Measurements from ENCODE around the gene TOPAZ1.

DNA sequence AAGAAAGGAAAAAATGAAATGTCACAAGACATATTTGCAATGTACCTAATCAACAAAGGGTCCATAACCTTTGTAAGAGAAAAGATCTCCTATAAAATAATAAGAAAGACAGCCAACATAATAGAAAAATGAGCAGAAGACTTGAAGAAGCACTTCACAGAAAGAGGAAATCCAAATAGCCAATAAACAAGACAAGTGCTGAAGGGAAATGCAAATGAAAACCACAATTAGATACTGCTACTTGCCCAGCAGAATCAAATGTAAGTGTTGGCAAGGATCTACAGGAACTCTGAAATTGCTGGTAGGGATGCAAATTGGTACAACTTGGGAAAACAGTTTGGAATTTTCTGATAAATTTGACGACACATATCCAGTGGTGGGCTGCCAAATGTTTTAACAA, 15.1 kb upstream of the TOPAZ1 start:
- TF ChIP-seq CTCF (IDR thresholded peaks at IDR 0.05) (no peak), SMC3 (IDR thresholded peaks at IDR 0.05) (no peak), REST (IDR thresholded peaks at IDR 0.05) (no peak), POLR2A (IDR thresholded peaks at IDR 0.05; ENCODE audit: low read length) (no peak), POLR2AphosphoS2 (conservative IDR thresholded peaks at IDR 0.05; ENCODE audit: low read length) (no peak), EHMT2 (IDR thresholded peaks at IDR 0.05; ENCODE audit: low read depth) (no peak)
- TF ChIP-seq, protein P1, sequence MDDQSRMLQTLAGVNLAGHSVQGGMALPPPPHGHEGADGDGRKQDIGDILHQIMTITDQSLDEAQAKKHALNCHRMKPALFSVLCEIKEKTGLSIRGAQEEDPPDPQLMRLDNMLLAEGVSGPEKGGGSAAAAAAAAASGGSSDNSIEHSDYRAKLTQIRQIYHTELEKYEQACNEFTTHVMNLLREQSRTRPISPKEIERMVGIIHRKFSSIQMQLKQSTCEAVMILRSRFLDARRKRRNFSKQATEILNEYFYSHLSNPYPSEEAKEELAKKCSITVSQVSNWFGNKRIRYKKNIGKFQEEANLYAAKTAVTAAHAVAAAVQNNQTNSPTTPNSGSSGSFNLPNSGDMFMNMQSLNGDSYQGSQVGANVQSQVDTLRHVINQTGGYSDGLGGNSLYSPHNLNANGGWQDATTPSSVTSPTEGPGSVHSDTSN (IDR thresholded peaks at IDR 0.05), result no peak

Measured in A549 (cell line).